ENCODE data around the gene ARHGEF17.

DNA sequence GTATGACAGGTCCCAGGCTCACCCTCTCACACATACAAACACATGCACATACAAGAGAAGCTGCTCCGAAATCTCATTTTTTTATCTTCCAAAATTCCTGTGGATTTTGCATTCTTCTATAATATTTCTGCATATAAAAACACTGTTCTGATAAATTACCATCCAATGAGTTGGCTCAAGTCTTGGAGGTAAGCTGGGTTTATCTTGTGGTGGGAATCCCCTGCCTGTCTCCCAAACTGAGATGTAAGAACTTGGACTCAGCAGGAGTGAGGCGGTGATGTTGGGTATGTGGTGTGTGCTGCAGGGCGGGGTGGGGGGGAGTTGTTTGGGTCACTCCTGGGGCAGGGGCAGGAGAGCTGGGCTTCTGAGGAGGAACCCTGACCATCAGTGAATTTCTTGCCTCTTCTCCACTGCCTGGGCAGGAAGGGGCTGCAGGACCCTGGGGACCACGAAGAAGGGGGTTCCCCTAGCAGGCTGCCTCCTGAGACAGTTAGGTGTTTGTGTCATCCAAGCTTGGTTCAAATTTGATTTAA lies 42.7 kb upstream of the ARHGEF17 start:
- TF ChIP-seq, protein P1, sequence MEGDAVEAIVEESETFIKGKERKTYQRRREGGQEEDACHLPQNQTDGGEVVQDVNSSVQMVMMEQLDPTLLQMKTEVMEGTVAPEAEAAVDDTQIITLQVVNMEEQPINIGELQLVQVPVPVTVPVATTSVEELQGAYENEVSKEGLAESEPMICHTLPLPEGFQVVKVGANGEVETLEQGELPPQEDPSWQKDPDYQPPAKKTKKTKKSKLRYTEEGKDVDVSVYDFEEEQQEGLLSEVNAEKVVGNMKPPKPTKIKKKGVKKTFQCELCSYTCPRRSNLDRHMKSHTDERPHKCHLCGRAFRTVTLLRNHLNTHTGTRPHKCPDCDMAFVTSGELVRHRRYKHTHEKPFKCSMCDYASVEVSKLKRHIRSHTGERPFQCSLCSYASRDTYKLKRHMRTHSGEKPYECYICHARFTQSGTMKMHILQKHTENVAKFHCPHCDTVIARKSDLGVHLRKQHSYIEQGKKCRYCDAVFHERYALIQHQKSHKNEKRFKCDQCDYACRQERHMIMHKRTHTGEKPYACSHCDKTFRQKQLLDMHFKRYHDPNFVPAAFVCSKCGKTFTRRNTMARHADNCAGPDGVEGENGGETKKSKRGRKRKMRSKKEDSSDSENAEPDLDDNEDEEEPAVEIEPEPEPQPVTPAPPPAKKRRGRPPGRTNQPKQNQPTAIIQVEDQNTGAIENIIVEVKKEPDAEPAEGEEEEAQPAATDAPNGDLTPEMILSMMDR (IDR thresholded peaks at IDR 0.05) = no peak
- TF ChIP-seq POLR2A (IDR thresholded peaks at IDR 0.05) = no peak

Measured in Peyer's patch (tissue), 4 donors.